K562 (cell line): ENCODE results near the gene NPAS2. TPM values are rescaled to one million over a fixed set of nuclear protein-coding genes. Genes with fewer than 3 reads are reported as not detected.

Experiments
- ATAC-seq: fragments of 200-7000 bp; cut with Tn5 transposase; 3 replicates; pipeline ENCODE4 v1.9.1; 2020; ENCODE audit warnings: moderate library complexity
- BruUV-seq: library from RNA; stranded (reverse); fragments of 400-500 nt; replicated peaks from 2 replicates; lab custom pipeline; 2021; lab: Mats Ljungman, UMichigan
- CTCF ChIA-PET: fragments of 300-600 bp; formaldehyde crosslinking; extraction: SDS; loops from one replicate; lab custom pipeline; 2021; ENCODE audit warnings: low intra/inter-chr PET ratio; lab: Yijun Ruan, JAX
- POLR2A ChIA-PET: fragments of 300-600, 350-650 bp; sonication (Branson Sonifier 250); formaldehyde crosslinking; extraction: SDS; loops from one replicate; lab custom pipeline; 2021; ENCODE audit warnings: antibody characterized with exemption, inconsistent platforms; lab: Yijun Ruan, JAX
- DNase-seq, 4 experiments: peaks; one replicate each; pipeline versions ENCODE4 v3.0.0 to v3.0.0-alpha.2; 2011 to 2018; ENCODE audit warnings: low spot score in 3 of 4, mixed read lengths in 3 of 4; ENCODE audit errors: extremely low read depth in 1 of 4
- FAIRE-seq: peaks from 2 replicates; lab custom pipeline; 2011; peaks lifted over from hg19 to GRCh38; lab: Jason Lieb, UNC
- H2AFZ ChIP-seq: 2 replicates; pipeline ENCODE4 v1.6.0; 2011; ENCODE audit warnings: low read depth, low read length, control low read depth, inconsistent platforms
- H3K27ac ChIP-seq: fragments of 200-600 bp; 3 replicates; pipeline ENCODE4 v1.8.0; 2011; ENCODE audit warnings: low read depth, mild to moderate bottlenecking, control low read depth, inconsistent platforms, low read length, moderate library complexity, mixed read lengths; ENCODE audit errors: extremely low read depth
- H3K27me3 ChIP-seq, 2 experiments: fragments of 300-600 bp in 1 of 2; 2 replicates in 1 of 2; 3 replicates in 1 of 2; pipeline versions ENCODE4 v1.6.0 to v1.8.0; 2011; ENCODE audit warnings: inconsistent platforms in 2 of 2, low read length in 2 of 2, mild to moderate bottlenecking in 1 of 2, mixed read lengths in 1 of 2, moderate library complexity in 1 of 2; ENCODE audit not compliant: control insufficient read depth in 2 of 2, insufficient read depth in 2 of 2
- H3K36me3 ChIP-seq: fragments of 300-600 bp; 3 replicates; pipeline ENCODE4 v1.8.0; 2011; ENCODE audit warnings: mild to moderate bottlenecking, low read length, inconsistent platforms; ENCODE audit not compliant: control insufficient read depth, insufficient read depth
- H3K4me1 ChIP-seq, 2 experiments: fragments of 200-600 bp in 1 of 2; replicated peaks in 1 of 2; 2 replicates in 1 of 2; 3 replicates in 1 of 2; pipeline versions ENCODE4 v1.5.1 to v1.8.0; 2011; ENCODE audit warnings: inconsistent platforms in 2 of 2, low read length in 2 of 2, mild to moderate bottlenecking in 1 of 2, mixed read lengths in 1 of 2, moderate library complexity in 1 of 2; ENCODE audit not compliant: control insufficient read depth in 2 of 2, insufficient read depth in 2 of 2
- H3K4me2 ChIP-seq: 2 replicates; pipeline ENCODE4 v1.6.1; 2011; ENCODE audit warnings: low read length, control low read depth, inconsistent platforms, mixed read lengths; ENCODE audit not compliant: insufficient read depth
- H3K4me3 ChIP-seq: fragments of 200-600 bp; sonication (generic), shearing (Covaris generic); 2 replicates; pipeline ENCODE4 v1.5.1; 2016; ENCODE audit warnings: control low read depth, inconsistent platforms
- H3K79me2 ChIP-seq: fragments of 200-600 bp; 3 replicates; pipeline ENCODE4 v1.8.0; 2011; ENCODE audit warnings: low read length, inconsistent platforms; ENCODE audit not compliant: control insufficient read depth, insufficient read depth
- H3K9ac ChIP-seq, 2 experiments: 2 replicates each; pipeline versions ENCODE4 v1.6.0 to v1.6.1; 2011; ENCODE audit warnings: low read depth in 2 of 2, low read length in 2 of 2, control low read depth in 1 of 2, inconsistent platforms in 1 of 2, mild to moderate bottlenecking in 1 of 2, mixed read lengths in 1 of 2; ENCODE audit not compliant: insufficient read depth in 1 of 2
- H3K9me1 ChIP-seq: one replicate; pipeline ENCODE4 v1.6.0; 2011; ENCODE audit warnings: inconsistent platforms, mild to moderate bottlenecking, low read length, moderate library complexity; ENCODE audit not compliant: control insufficient read depth, insufficient read depth
- H3K9me3 ChIP-seq: replicated peaks from 2 replicates; pipeline ENCODE4 v1.5.1; 2011; ENCODE audit warnings: low read depth, low read length, inconsistent platforms; ENCODE audit not compliant: control insufficient read depth, insufficient read depth
- H4K20me1 ChIP-seq: replicated peaks from 2 replicates; pipeline ENCODE4 v1.6.1; 2011; ENCODE audit warnings: low read length, inconsistent platforms, mixed read lengths; ENCODE audit not compliant: control insufficient read depth, insufficient read depth
- ADNP ChIP-seq: fragments of 200-800 bp; sonication (Bioruptor generic); IDR thresholded peaks from 2 replicates; pipeline ENCODE4 v1.6.1; 2016; ENCODE audit warnings: missing genetic modification characterization, missing compliant biosample characterization
- ASH1L ChIP-seq: fragments of 450-650 bp; IDR thresholded peaks from 2 replicates; pipeline ENCODE4 v1.6.1; 2018; ENCODE audit warnings: borderline replicate concordance, mild to moderate bottlenecking, low read depth; ENCODE audit not compliant: partially characterized antibody
- CBFA2T3 ChIP-seq: fragments of 450-650 bp; IDR thresholded peaks from 2 replicates; pipeline ENCODE4 v1.6.1; 2017
- CBX5 ChIP-seq: IDR thresholded peaks from 2 replicates; pipeline ENCODE4 v1.6.1; 2014; ENCODE audit warnings: low read depth, borderline replicate concordance
- CREBBP ChIP-seq: IDR thresholded peaks from one replicate; pipeline ENCODE4 v1.6.1; 2012; ENCODE audit warnings: low read depth, mild to moderate bottlenecking, control low read depth, inconsistent platforms, low read length
- E2F4 ChIP-seq: sonication (generic); formaldehyde crosslinking; IDR thresholded peaks from 2 replicates; pipeline ENCODE4 v1.8.0; 2022; ENCODE audit warnings: mild to moderate bottlenecking, low read depth, missing genetic modification reagents
- E2F6 ChIP-seq, 2 experiments: IDR thresholded peaks; 2 replicates each; pipeline ENCODE4 v1.6.1; 2011; ENCODE audit warnings: borderline replicate concordance in 1 of 2, control low read depth in 1 of 2, low read depth in 1 of 2, low read length in 1 of 2, mild to moderate bottlenecking in 1 of 2, mixed read lengths in 1 of 2, moderate library complexity in 1 of 2; ENCODE audit not compliant: insufficient read depth in 1 of 2, insufficient read length in 1 of 2, poor library complexity in 1 of 2, severe bottlenecking in 1 of 2; ENCODE audit errors: extremely low read depth in 1 of 2
- RAD51 ChIP-seq: fragments of 450-650 bp; IDR thresholded peaks from 2 replicates; pipeline ENCODE4 v1.7.1; 2016; ENCODE audit warnings: low read depth, mild to moderate bottlenecking, borderline replicate concordance
- ZNF318 ChIP-seq, 2 experiments: fragments of 450-650 bp; IDR thresholded peaks; 2 replicates each; pipeline ENCODE4 v1.6.1; 2016; ENCODE audit warnings: mild to moderate bottlenecking in 2 of 2, borderline replicate concordance in 1 of 2, low read depth in 1 of 2, moderate library complexity in 1 of 2
- ZNF668 ChIP-seq: fragments of 250-450 bp; sonication (Bioruptor Pico); IDR thresholded peaks from 2 replicates; pipeline ENCODE4 v1.8.0; 2022; ENCODE audit warnings: mild to moderate bottlenecking, inconsistent platforms
- WGBS: fragments of 100-300 bp; shearing (Covaris generic); methylation state at CpG from one replicate; pipeline ENCODE4 v1.1.6; 2016; ENCODE audit warnings: low coverage, mixed read lengths; ENCODE audit not compliant: insufficient coverage; ENCODE audit errors: missing lambda C conversion rate; 5-methylcytosine and 5-hydroxymethylcytosine counted together
- in situ Hi-C: fragments of 300-500 bp; cut with MboI; formaldehyde crosslinking; loops from 4 replicates; pipeline ENCODE4 v1.15.0; 2018; ENCODE audit warnings: inconsistent platforms, mixed read lengths
- intact Hi-C: fragments of 100-400 bp; cut with micrococcal nuclease; formaldehyde crosslinking; loops from 2 replicates; pipeline ENCODE4 v1.14.2; 2022
- polyA plus RNA-seq, 8 experiments: library from polyadenylated mRNA; depleted of rRNA in 4 of 8; stranded (reverse) in 5 of 8; unstranded in 3 of 8; fragments of >200 nt; fragmentation: Nextera tagmentation in 2 of 8; fragmentation: Illumina TruSeq in 1 of 8; extraction: Ambion mirVana in 2 of 8; extraction: Trizol in 1 of 8; gene quantifications; 2 replicates each; pipeline versions ENCODE4 v1.2.1 to v1.2.3, GENCODE V29; 2011 to 2014; ENCODE audit warnings: inconsistent platforms in 1 of 8, missing spikeins in 1 of 8
- total RNA-seq, 7 experiments: library from RNA; depleted of rRNA in 6 of 7; stranded (reverse); fragments of >200 nt in 6 of 7; fragmentation: Illumina TruSeq in 2 of 7; extraction: Trizol in 2 of 7; gene quantifications; 2 replicates each; pipeline versions ENCODE4 v1.2.1 to v1.2.3, GENCODE V29; 2011 to 2021; ENCODE audit warnings: low replicate concordance in 1 of 7

The NPAS2 gene
- total and polyA plus RNA-seq, 9 of the 15 experiments (the other 6 are each of a cell fraction or from before 2014, with no cell fraction given): 0.06 to 0.29 (median 0.07) TPM; not detected in 5

- H3K9me1 ChIP-seq: no peaks in the 10 kb centered on the region
- no peaks in the 10 kb centered on the region for H3K9me3 ChIP-seq
- no peaks in the 10 kb centered on the region; a peak in 2 of 5 replicates for H3K4me1 ChIP-seq
- in situ Hi-C loops: loop anchor here (5.0 kb wide), 1 partner anchor 181 kb away; no protein-coding TSS in a partner anchor
- no peaks in the 10 kb centered on the region for H3K79me2 ChIP-seq
- 66% methylated on average over 9 of the region's 9 CpGs for WGBS
- no peak overlapping the region for H3K4me3 ChIP-seq
- POLR2A ChIA-PET: interaction anchor here (1.5 kb wide), 1 partner anchor 12 kb away, joined by 3 read pairs; no protein-coding TSS in a partner anchor
- no peak for ATAC-seq
- TF ChIP-seq ZNF668 (CRISPR knock-in tag) (no peak), ADNP (tag) (no peak), RAD51 (no peak), E2F4 (CRISPR knock-in tag) (no peak), ASH1L (no peak), CBFA2T3 (no peak), CBX5 (no peak), E2F6 (IDR thresholded peaks at IDR 0.05; ENCODE audit: borderline replicate concordance in 1 of 2, extremely low read depth in 1 of 2, insufficient read depth in 1 of 2, insufficient read length in 1 of 2, low read depth in 1 of 2, low read length in 1 of 2, poor library complexity in 1 of 2, severe bottlenecking in 1 of 2) (no peak), CREBBP (no peak), ZNF318 (IDR thresholded peaks at IDR 0.05; ENCODE audit: borderline replicate concordance in 1 of 2, low read depth in 1 of 2) (no peak)
- TF ChIP-seq, all 486 proteins: peak for 0
- BruUV-seq: no TSS peak
- no peak overlapping the region for H3K4me2 ChIP-seq
- DNase-seq (no peak), FAIRE-seq (no peak)
- H3K36me3 ChIP-seq: no peaks in the 10 kb centered on the region
- no peak overlapping the region for H2AFZ ChIP-seq
- H3K27me3 ChIP-seq: peaks cover 3 to 12% of the 10 kb centered on the region in 2 experiments; a peak in 2 of 5 replicates
- CTCF ChIA-PET: interaction anchor here (0.7 kb wide), 1 partner anchor 30 kb away, joined by 3 read pairs; no protein-coding TSS in a partner anchor
- H3K9ac ChIP-seq: no peak overlapping the region; a peak in 1 of 4 replicates
- no peak overlapping the region for H3K27ac ChIP-seq
- no peaks in the 10 kb centered on the region for H4K20me1 ChIP-seq
- intact Hi-C loops: no loop called here
Observed at GRCh38 chr2:101026253-101026701, 206.3 kb downstream of the NPAS2 start.
